Suprapubic skin (tissue), 4 donors: Measurements from ENCODE around the gene ULK1. TPM values are rescaled to one million over a fixed set of nuclear protein-coding genes. Genes with fewer than 3 reads are reported as not detected.

Experiments
- DNase-seq, 2 donors: peaks; one replicate each; pipeline ENCODE4 v3.0.0-alpha.2; 2019; ENCODE audit warnings: low spot score in 2 of 2
- H3K27ac ChIP-seq: fragments of 200-600 bp; sonication (generic); one replicate; pipeline ENCODE4 v1.5.1; 2019
- H3K27me3 ChIP-seq: fragments of 200-600 bp; sonication (generic); one replicate; pipeline ENCODE4 v1.5.1; 2019
- H3K36me3 ChIP-seq: fragments of 200-600 bp; sonication (generic); one replicate; pipeline ENCODE4 v1.5.1; 2019
- H3K4me1 ChIP-seq: fragments of 200-600 bp; sonication (generic); one replicate; pipeline ENCODE4 v1.5.1; 2019
- H3K4me3 ChIP-seq: fragments of 200-600 bp; sonication (generic); one replicate; pipeline ENCODE4 v1.5.1; 2019; ENCODE audit warnings: mild to moderate bottlenecking
- H3K9me3 ChIP-seq: fragments of 200-600 bp; sonication (generic); one replicate; pipeline ENCODE4 v1.5.1; 2019
- EP300 ChIP-seq: sonication (generic); formaldehyde crosslinking; IDR thresholded peaks from one replicate; pipeline ENCODE4 v1.6.1; 2017; ENCODE audit warnings: antibody characterized with exemption
- POLR2A ChIP-seq, 2 donors: fragments of 450-650 bp; IDR thresholded peaks; one replicate each; pipeline ENCODE4 v1.6.1; 2017; ENCODE audit warnings: antibody characterized with exemption in 2 of 2, mild to moderate bottlenecking in 2 of 2, moderate library complexity in 2 of 2
- POLR2AphosphoS5 ChIP-seq, 3 donors: sonication (generic); formaldehyde crosslinking; IDR thresholded peaks; one replicate each; pipeline ENCODE4 v1.6.1; 2017; ENCODE audit warnings: antibody characterized with exemption in 3 of 3
- WGBS: methylation state at CpG from one replicate; pipeline ENCODE4 v1.1.5; 2018; 5-methylcytosine and 5-hydroxymethylcytosine counted together
- total RNA-seq, 4 donors: library from RNA; depleted of rRNA; stranded (reverse); fragments of >200 nt; gene quantifications; one replicate each; pipeline ENCODE4 v1.1.0, GENCODE V29; 2016
- TF ChIP-seq, protein P1 (sequence below), 2 donors: fragments of 200-600 bp in 1 of 2; fragments of 450-650 bp in 1 of 2; sonication (generic) in 1 of 2; IDR thresholded peaks; one replicate each; pipeline ENCODE4 v1.5.1; 2016 to 2019; ENCODE audit warnings: antibody characterized with exemption in 2 of 2, mild to moderate bottlenecking in 1 of 2, moderate library complexity in 1 of 2

ULK1 gene
- total RNA-seq, 4 donors from 2014 or later = 37.0 to 102 (median 65.7) TPM

- TF ChIP-seq, protein P1, sequence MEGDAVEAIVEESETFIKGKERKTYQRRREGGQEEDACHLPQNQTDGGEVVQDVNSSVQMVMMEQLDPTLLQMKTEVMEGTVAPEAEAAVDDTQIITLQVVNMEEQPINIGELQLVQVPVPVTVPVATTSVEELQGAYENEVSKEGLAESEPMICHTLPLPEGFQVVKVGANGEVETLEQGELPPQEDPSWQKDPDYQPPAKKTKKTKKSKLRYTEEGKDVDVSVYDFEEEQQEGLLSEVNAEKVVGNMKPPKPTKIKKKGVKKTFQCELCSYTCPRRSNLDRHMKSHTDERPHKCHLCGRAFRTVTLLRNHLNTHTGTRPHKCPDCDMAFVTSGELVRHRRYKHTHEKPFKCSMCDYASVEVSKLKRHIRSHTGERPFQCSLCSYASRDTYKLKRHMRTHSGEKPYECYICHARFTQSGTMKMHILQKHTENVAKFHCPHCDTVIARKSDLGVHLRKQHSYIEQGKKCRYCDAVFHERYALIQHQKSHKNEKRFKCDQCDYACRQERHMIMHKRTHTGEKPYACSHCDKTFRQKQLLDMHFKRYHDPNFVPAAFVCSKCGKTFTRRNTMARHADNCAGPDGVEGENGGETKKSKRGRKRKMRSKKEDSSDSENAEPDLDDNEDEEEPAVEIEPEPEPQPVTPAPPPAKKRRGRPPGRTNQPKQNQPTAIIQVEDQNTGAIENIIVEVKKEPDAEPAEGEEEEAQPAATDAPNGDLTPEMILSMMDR (IDR thresholded peaks at IDR 0.05) = no peak
- no peak for TF ChIP-seq POLR2A (IDR thresholded peaks at IDR 0.05)
- TF ChIP-seq POLR2AphosphoS5 (IDR thresholded peaks at IDR 0.05) = no peak
- TF ChIP-seq EP300 = no peak
- Histone ChIP-seq H3K27ac (no peak overlapping the region), H3K36me3 (peaks cover 99% of the 10 kb centered on the region), H3K4me1 (peaks cover 8% of the 10 kb centered on the region), H3K9me3 (no peaks in the 10 kb centered on the region), H3K27me3 (no peaks in the 10 kb centered on the region), H3K4me3 (no peak overlapping the region)
- 87% methylated on average over 4 of the region's 22 CpGs for WGBS
- no peak for DNase-seq
Observed at GRCh38 chr12:131911851-131912477, 17.5 kb downstream of the ULK1 start.

- WGBS = 49% methylated on average over 10 of the region's 20 CpGs
Observed at GRCh38 chr12:131912518-131913274, 18.3 kb downstream of the ULK1 start.

DNA sequence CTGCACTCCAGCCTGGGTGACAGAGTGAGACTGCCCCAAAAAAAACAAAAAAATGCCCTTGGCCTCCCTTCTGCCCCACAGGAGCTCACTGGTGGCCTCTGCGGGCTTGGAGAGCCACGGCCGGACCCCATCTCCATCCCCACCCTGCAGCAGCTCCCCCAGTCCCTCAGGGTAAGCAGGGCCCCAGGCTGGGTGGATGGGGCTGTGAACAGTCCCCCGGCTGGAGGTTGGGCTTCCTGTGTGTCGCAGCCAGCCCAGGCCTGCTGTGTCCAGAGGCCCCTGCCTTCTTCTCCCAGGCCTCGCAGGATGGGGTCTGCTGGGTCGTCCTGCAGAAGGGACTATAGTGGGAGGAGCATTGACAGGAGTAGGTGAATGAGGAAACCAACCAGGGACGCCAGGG, 19.2 kb downstream of the ULK1 start:
- 90% methylated on average over 5 of the region's 8 CpGs for WGBS
- TF ChIP-seq POLR2AphosphoS5 (IDR thresholded peaks at IDR 0.05) = no peak
- no peak for TF ChIP-seq EP300
- TF ChIP-seq, protein P1 (IDR thresholded peaks at IDR 0.05) = no peak
- TF ChIP-seq POLR2A (IDR thresholded peaks at IDR 0.05) = no peak
- H3K4me3 ChIP-seq = no peak overlapping the region
- no peak overlapping the region for H3K27ac ChIP-seq
- peaks cover 8% of the 10 kb centered on the region for H3K4me1 ChIP-seq
- no peaks in the 10 kb centered on the region for H3K9me3 ChIP-seq
- DNase-seq = no peak
- H3K27me3 ChIP-seq = no peaks in the 10 kb centered on the region
- peaks cover 96% of the 10 kb centered on the region for H3K36me3 ChIP-seq

More at GRCh38 chr12:131912518-131913274, 18.3 kb downstream of the ULK1 start:
- no peak overlapping the region for H3K4me3 ChIP-seq
- no peaks in the 10 kb centered on the region for H3K9me3 ChIP-seq
- TF ChIP-seq, protein P1 (IDR thresholded peaks at IDR 0.05) = no peak
- TF ChIP-seq EP300 (no peak), POLR2AphosphoS5 (IDR thresholded peaks at IDR 0.05) (no peak), POLR2A (IDR thresholded peaks at IDR 0.05) (no peak)
- H3K27me3 ChIP-seq = no peaks in the 10 kb centered on the region
- no peak for DNase-seq
- H3K27ac ChIP-seq = no peak overlapping the region
- peaks cover 97% of the 10 kb centered on the region for H3K36me3 ChIP-seq
- H3K4me1 ChIP-seq = peaks cover 8% of the 10 kb centered on the region

GRCh38 chr12:131914179-131914702, 19.8 kb downstream of the ULK1 start:
- peaks cover 8% of the 10 kb centered on the region for H3K4me1 ChIP-seq
- H3K9me3 ChIP-seq = no peaks in the 10 kb centered on the region
- H3K36me3 ChIP-seq = peaks cover 95% of the 10 kb centered on the region
- no peak overlapping the region for H3K4me3 ChIP-seq
- WGBS = 94% methylated on average over 8 of the region's 14 CpGs
- TF ChIP-seq POLR2AphosphoS5 (IDR thresholded peaks at IDR 0.05) = no peak
- no peak for TF ChIP-seq EP300
- no peak for TF ChIP-seq POLR2A (IDR thresholded peaks at IDR 0.05)
- TF ChIP-seq, protein P1 (IDR thresholded peaks at IDR 0.05) = no peak
- no peak for DNase-seq
- H3K27ac ChIP-seq = no peak overlapping the region
- no peaks in the 10 kb centered on the region for H3K27me3 ChIP-seq
